ENCODE measurements around the gene KCNJ12. TPM values are rescaled to one million over a fixed set of nuclear protein-coding genes. Genes with fewer than 3 reads are reported as not detected.

Gene KCNJ12
- total and polyA plus RNA-seq, 12 donors, result 0.39 to 3.9 (median 0.97) TPM

GRCh38 chr17:21390294-21390693, 14.1 kb downstream of the KCNJ12 start:
- TF ChIP-seq CTCF (IDR thresholded peaks at IDR 0.05) (no peak), POLR2A (IDR thresholded peaks at IDR 0.05) (no peak)
- no peaks in the 10 kb centered on the region for H3K9me3 ChIP-seq (replicated peaks in 1 of 3)
- H3K4me3 ChIP-seq, result no peak overlapping the region
- H3K27me3 ChIP-seq, result no peaks in the 10 kb centered on the region
- intact Hi-C loops (cut with DNase I), result no loop called here
- DNase-seq, result no peak
- no peaks in the 10 kb centered on the region for H3K36me3 ChIP-seq (replicated peaks in 1 of 2)
- H3K27ac ChIP-seq, result no peak overlapping the region
- H3K4me1 ChIP-seq (replicated peaks in 1 of 2), result no peaks in the 10 kb centered on the region
- 77 to 90% (median 80%) methylated on average over 5 to 9 of the region's 9 CpGs for WGBS, 4 donors

GRCh38 chr17:21392266-21392665, 16.1 kb downstream of the KCNJ12 start:
- H3K27me3 ChIP-seq, result no peaks in the 10 kb centered on the region
- 56 to 90% (median 63%) methylated on average over 4 to 7 of the region's 7 CpGs for WGBS, 4 donors

GRCh38 chr17:21394265-21394664, 18.1 kb downstream of the KCNJ12 start:
- Histone ChIP-seq H3K4me3 (no peak overlapping the region), H3K9me3 (replicated peaks in 1 of 3) (no peaks in the 10 kb centered on the region), H3K27me3 (no peaks in the 10 kb centered on the region), H3K36me3 (replicated peaks in 1 of 2) (no peaks in the 10 kb centered on the region), H3K4me1 (replicated peaks in 1 of 2) (no peaks in the 10 kb centered on the region), H3K27ac (no peak overlapping the region)
- DNase-seq, result no peak
- intact Hi-C loops (cut with DNase I), result no loop called here
- WGBS, 4 donors, result 79 to 94% (median 82%) methylated on average over 2 of the region's 2 CpGs; no CpG with 5 or more reads in 1 of the 4 donors
- TF ChIP-seq POLR2A (IDR thresholded peaks at IDR 0.05), result no peak
- TF ChIP-seq CTCF (IDR thresholded peaks at IDR 0.05), result no peak

More at GRCh38 chr17:21392266-21392665, 16.1 kb downstream of the KCNJ12 start:
- no peaks in the 10 kb centered on the region for H3K4me1 ChIP-seq (replicated peaks in 1 of 2)
- intact Hi-C loops (cut with DNase I), result no loop called here
- no peak overlapping the region for H3K4me3 ChIP-seq
- no peak for DNase-seq
- H3K36me3 ChIP-seq (replicated peaks in 1 of 2), result no peaks in the 10 kb centered on the region
- no peak overlapping the region for H3K27ac ChIP-seq
- H3K9me3 ChIP-seq (replicated peaks in 1 of 3), result no peaks in the 10 kb centered on the region
- TF ChIP-seq POLR2A (IDR thresholded peaks at IDR 0.05) (no peak), CTCF (IDR thresholded peaks at IDR 0.05) (no peak)

GRCh38 chr17:21395764-21396163, 19.6 kb downstream of the KCNJ12 start:
- intact Hi-C loops (cut with DNase I), result no loop called here
- no peak overlapping the region for H3K4me3 ChIP-seq
- DNase-seq, result no peak
- no peaks in the 10 kb centered on the region for H3K27me3 ChIP-seq
- H3K4me1 ChIP-seq (replicated peaks in 1 of 2), result no peaks in the 10 kb centered on the region
- H3K9me3 ChIP-seq (replicated peaks in 1 of 3), result no peaks in the 10 kb centered on the region
- H3K36me3 ChIP-seq (replicated peaks in 1 of 2), result no peaks in the 10 kb centered on the region
- 50 to 90% (median 77%) methylated on average over 1 to 5 of the region's 5 CpGs for WGBS, 4 donors
- no peak overlapping the region for H3K27ac ChIP-seq
- TF ChIP-seq POLR2A (IDR thresholded peaks at IDR 0.05), result no peak
- TF ChIP-seq CTCF (IDR thresholded peaks at IDR 0.05), result no peak

All from adrenal gland (tissue), 12 donors.